ENCODE data around the gene PRR23E. TPM values are rescaled to one million over a fixed set of nuclear protein-coding genes. Genes with fewer than 3 reads are reported as not detected.

PRR23E gene
- polyA plus RNA-seq, 1 of the 3 experiments (the other 2 are of a cell fraction): not detected

DNA sequence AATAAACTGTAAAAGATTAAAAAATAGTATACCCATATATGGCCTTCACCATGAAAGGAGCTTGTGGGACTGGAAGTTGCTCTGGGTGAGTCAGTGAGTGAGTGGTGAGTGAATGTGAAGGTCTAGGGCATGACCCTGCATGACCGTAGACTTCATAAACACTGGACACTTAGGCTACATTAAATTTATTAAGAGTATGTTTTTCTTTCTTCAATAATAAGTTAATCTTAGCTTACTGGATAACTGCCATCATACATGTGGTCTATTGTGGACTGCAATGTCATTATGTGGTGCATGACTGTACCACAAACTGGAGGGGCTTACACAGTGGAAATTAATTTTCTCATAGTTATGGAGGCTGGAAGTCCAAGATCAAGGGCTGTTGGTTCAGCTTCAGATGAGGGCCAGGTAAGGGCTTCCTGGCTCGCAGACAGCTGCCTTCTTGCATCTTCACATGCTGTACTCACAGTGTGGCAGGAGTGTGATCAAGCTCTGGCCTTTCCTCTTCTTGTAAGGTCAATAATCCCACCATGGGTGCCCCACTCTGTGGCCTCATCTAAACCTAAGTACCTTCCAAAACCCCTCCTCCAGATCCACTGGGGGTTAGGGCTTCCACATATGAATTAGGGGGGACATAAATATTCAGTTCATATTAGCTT, 40.8 kb upstream of the PRR23E start:
- TF ChIP-seq FOSL2 (IDR thresholded peaks at IDR 0.05; ENCODE audit: borderline replicate concordance, low read depth) (no peak), NFIC (IDR thresholded peaks at IDR 0.05; ENCODE audit: borderline replicate concordance) (no peak), TCF12 (IDR thresholded peaks at IDR 0.05) (no peak), CTCF (IDR thresholded peaks at IDR 0.05) (no peak), RXRA (IDR thresholded peaks at IDR 0.05; ENCODE audit: borderline replicate concordance, low read depth) (no peak), ELF1 (IDR thresholded peaks at IDR 0.05) (no peak), TAF1 (IDR thresholded peaks at IDR 0.05; ENCODE audit: borderline replicate concordance, low read depth, low read length) (no peak), TEAD4 (IDR thresholded peaks at IDR 0.05; ENCODE audit: borderline replicate concordance, insufficient read depth) (no peak), SMC3 (IDR thresholded peaks at IDR 0.05; ENCODE audit: low read depth, low read length) (no peak), MXI1 (IDR thresholded peaks at IDR 0.05; ENCODE audit: low read depth, low read length) (no peak), RFX5 (IDR thresholded peaks at IDR 0.05; ENCODE audit: low read length) (no peak), JUND (IDR thresholded peaks at IDR 0.05) (no peak), FOXM1 (IDR thresholded peaks at IDR 0.05; ENCODE audit: low read depth) (no peak), GABPA (IDR thresholded peaks at IDR 0.05; ENCODE audit: low read depth) (no peak), GATA2 (CRISPR knock-in tag; IDR thresholded peaks at IDR 0.05) (no peak)
- TF ChIP-seq, protein P1, sequence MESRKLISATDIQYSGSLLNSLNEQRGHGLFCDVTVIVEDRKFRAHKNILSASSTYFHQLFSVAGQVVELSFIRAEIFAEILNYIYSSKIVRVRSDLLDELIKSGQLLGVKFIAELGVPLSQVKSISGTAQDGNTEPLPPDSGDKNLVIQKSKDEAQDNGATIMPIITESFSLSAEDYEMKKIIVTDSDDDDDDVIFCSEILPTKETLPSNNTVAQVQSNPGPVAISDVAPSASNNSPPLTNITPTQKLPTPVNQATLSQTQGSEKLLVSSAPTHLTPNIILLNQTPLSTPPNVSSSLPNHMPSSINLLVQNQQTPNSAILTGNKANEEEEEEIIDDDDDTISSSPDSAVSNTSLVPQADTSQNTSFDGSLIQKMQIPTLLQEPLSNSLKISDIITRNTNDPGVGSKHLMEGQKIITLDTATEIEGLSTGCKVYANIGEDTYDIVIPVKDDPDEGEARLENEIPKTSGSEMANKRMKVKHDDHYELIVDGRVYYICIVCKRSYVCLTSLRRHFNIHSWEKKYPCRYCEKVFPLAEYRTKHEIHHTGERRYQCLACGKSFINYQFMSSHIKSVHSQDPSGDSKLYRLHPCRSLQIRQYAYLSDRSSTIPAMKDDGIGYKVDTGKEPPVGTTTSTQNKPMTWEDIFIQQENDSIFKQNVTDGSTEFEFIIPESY (IDR thresholded peaks at IDR 0.05; ENCODE audit: borderline replicate concordance, low read depth): no peak
- TF ChIP-seq, protein P2, sequence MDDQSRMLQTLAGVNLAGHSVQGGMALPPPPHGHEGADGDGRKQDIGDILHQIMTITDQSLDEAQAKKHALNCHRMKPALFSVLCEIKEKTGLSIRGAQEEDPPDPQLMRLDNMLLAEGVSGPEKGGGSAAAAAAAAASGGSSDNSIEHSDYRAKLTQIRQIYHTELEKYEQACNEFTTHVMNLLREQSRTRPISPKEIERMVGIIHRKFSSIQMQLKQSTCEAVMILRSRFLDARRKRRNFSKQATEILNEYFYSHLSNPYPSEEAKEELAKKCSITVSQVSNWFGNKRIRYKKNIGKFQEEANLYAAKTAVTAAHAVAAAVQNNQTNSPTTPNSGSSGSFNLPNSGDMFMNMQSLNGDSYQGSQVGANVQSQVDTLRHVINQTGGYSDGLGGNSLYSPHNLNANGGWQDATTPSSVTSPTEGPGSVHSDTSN (IDR thresholded peaks at IDR 0.05): no peak
- TF ChIP-seq, protein P3, sequence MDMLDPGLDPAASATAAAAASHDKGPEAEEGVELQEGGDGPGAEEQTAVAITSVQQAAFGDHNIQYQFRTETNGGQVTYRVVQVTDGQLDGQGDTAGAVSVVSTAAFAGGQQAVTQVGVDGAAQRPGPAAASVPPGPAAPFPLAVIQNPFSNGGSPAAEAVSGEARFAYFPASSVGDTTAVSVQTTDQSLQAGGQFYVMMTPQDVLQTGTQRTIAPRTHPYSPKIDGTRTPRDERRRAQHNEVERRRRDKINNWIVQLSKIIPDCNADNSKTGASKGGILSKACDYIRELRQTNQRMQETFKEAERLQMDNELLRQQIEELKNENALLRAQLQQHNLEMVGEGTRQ (IDR thresholded peaks at IDR 0.05; ENCODE audit: borderline replicate concordance, low read depth, low read length): no peak
- Histone ChIP-seq H2AFZ (ENCODE audit: low read depth) (no peak overlapping the region), H3K4me2 (no peak overlapping the region), H3F3A (replicated peaks; ENCODE audit: insufficient read depth) (peaks cover 5% of the 10 kb centered on the region), H4K20me1 (ENCODE audit: insufficient read depth) (no peaks in the 10 kb centered on the region), H3K9ac (no peak overlapping the region), H3K4me3 (ENCODE audit: low read depth in 2 of 2, low read length in 1 of 2) (no peak overlapping the region), H3K9me2 (no peaks in the 10 kb centered on the region), H3K79me2 (ENCODE audit: insufficient read depth) (no peaks in the 10 kb centered on the region), H3K9me3 (no peaks in the 10 kb centered on the region), H3K27me3 (ENCODE audit: insufficient read depth) (no peaks in the 10 kb centered on the region), H3K4me1 (ENCODE audit: control insufficient read depth in 1 of 2, insufficient read depth in 2 of 2, low read depth in 1 of 2, low read length in 1 of 2) (peaks cover 7 to 10% of the 10 kb centered on the region in 2 experiments; a peak in 3 of 4 replicates), H3K27ac (ENCODE audit: low read depth in 2 of 2, low read length in 1 of 2) (peak overlapping the region in 1 of 2 experiments; percentile 54; a peak in 1 of 4 replicates), H3K36me3 (replicated peaks in 1 of 2; ENCODE audit: control insufficient read depth in 1 of 2, insufficient read depth in 2 of 2, low read length in 1 of 2) (no peaks in the 10 kb centered on the region)
- DNase-seq: no peak
- POLR2A ChIA-PET: interaction anchor here (1.2 to 1.4 kb wide), 2 partner anchors 10 to 20 kb away, joined by 3 read pairs; no protein-coding TSS in a partner anchor
- 63% methylated on average over 2 of the region's 2 CpGs for WGBS (ENCODE audit: low lambda C conversion rate)
- CTCF ChIA-PET: interaction anchor here (0.7 to 1.6 kb wide), 3 partner anchors 9 to 19 kb away, joined by 3 to 6 read pairs (median 3); no protein-coding TSS in a partner anchor

Data from SK-N-SH (cell line).